Liver (tissue), 9 donors: ENCODE measurements around the gene ATP6V1E1. TPM values are rescaled to one million over a fixed set of nuclear protein-coding genes. Genes with fewer than 3 reads are reported as not detected.

ENCODE experiments used
- DNase-seq: peaks from one replicate; pipeline ENCODE4 v3.0.0-alpha.2; 2017; ENCODE audit warnings: low spot score
- H3K27ac ChIP-seq, 2 donors: one replicate each; pipeline ENCODE4 v1.7.0; 2013; ENCODE audit warnings: inconsistent platforms in 2 of 2, low read length in 2 of 2, control low read depth in 1 of 2, low read depth in 1 of 2, mild to moderate bottlenecking in 1 of 2
- H3K27me3 ChIP-seq, 4 donors: one replicate each; pipeline versions ENCODE4 v1.6.1 to v1.7.0; 2013; ENCODE audit warnings: low read length in 3 of 4, inconsistent platforms in 1 of 4, mild to moderate bottlenecking in 1 of 4, moderate library complexity in 1 of 4; ENCODE audit not compliant: control insufficient read depth in 4 of 4, insufficient read depth in 4 of 4
- H3K36me3 ChIP-seq, 4 donors: one replicate each; pipeline versions ENCODE4 v1.6.1 to v1.7.0; 2013; ENCODE audit warnings: low read length in 3 of 4, mild to moderate bottlenecking in 3 of 4, low read depth in 1 of 4, moderate library complexity in 1 of 4; ENCODE audit not compliant: control insufficient read depth in 4 of 4, insufficient read depth in 3 of 4
- H3K4me1 ChIP-seq, 4 donors: one replicate each; pipeline versions ENCODE4 v1.6.1 to v1.7.0; 2013; ENCODE audit warnings: low read length in 3 of 4, mild to moderate bottlenecking in 3 of 4, moderate library complexity in 1 of 4; ENCODE audit not compliant: control insufficient read depth in 4 of 4, insufficient read depth in 4 of 4
- H3K4me3 ChIP-seq, 3 donors: one replicate each; pipeline versions ENCODE4 v1.6.1 to v1.7.0; 2013; ENCODE audit warnings: low read length in 3 of 3, control low read depth in 1 of 3, low read depth in 1 of 3, mild to moderate bottlenecking in 1 of 3
- H3K9ac ChIP-seq, 2 donors: one replicate each; pipeline ENCODE4 v1.7.0; 2013; ENCODE audit warnings: low read length in 2 of 2, mild to moderate bottlenecking in 2 of 2, moderate library complexity in 2 of 2, control low read depth in 1 of 2, low read depth in 1 of 2
- H3K9me3 ChIP-seq, 4 donors: one replicate each; pipeline versions ENCODE4 v1.6.1 to v1.7.0; 2013; ENCODE audit warnings: low read length in 3 of 4; ENCODE audit not compliant: control insufficient read depth in 4 of 4
- EGR1 ChIP-seq, 2 donors: IDR thresholded peaks; 2 replicates each; pipeline ENCODE4 v1.6.1; 2016 to 2018; ENCODE audit warnings: antibody characterized with exemption in 2 of 2, low read depth in 2 of 2
- FOXA1 ChIP-seq: IDR thresholded peaks from 2 replicates; pipeline ENCODE4 v1.6.1; 2016; ENCODE audit warnings: antibody characterized with exemption
- FOXA2 ChIP-seq: IDR thresholded peaks from 2 replicates; pipeline ENCODE4 v1.6.1; 2016; ENCODE audit warnings: antibody characterized with exemption
- GABPA ChIP-seq, 2 donors: IDR thresholded peaks in 1 of 2; conservative IDR thresholded peaks in 1 of 2; 2 replicates each; pipeline ENCODE4 v1.6.1; 2016; ENCODE audit warnings: antibody characterized with exemption in 2 of 2, mild to moderate bottlenecking in 1 of 2, moderate library complexity in 1 of 2
- HNF4A ChIP-seq, 2 donors: conservative IDR thresholded peaks; 2 replicates each; pipeline ENCODE4 v1.6.1; 2016; ENCODE audit warnings: antibody characterized with exemption in 2 of 2, mild to moderate bottlenecking in 2 of 2
- HNF4G ChIP-seq: IDR thresholded peaks from 2 replicates; pipeline ENCODE4 v1.6.1; 2016; ENCODE audit warnings: antibody characterized with exemption
- JUND ChIP-seq, 2 donors: IDR thresholded peaks; 2 replicates each; pipeline ENCODE4 v1.6.1; 2016; ENCODE audit warnings: antibody characterized with exemption in 2 of 2
- NR2F2 ChIP-seq: IDR thresholded peaks from 2 replicates; pipeline ENCODE4 v1.6.1; 2016; ENCODE audit warnings: antibody characterized with exemption
- RAD21 ChIP-seq, 2 donors: IDR thresholded peaks; 2 replicates each; pipeline ENCODE4 v1.6.1; 2016; ENCODE audit warnings: antibody characterized with exemption in 2 of 2, mild to moderate bottlenecking in 2 of 2
- RXRA ChIP-seq, 2 donors: IDR thresholded peaks; 2 replicates each; pipeline ENCODE4 v1.6.1; 2017 to 2018; ENCODE audit warnings: antibody characterized with exemption in 2 of 2, mild to moderate bottlenecking in 1 of 2
- SP1 ChIP-seq: IDR thresholded peaks from 2 replicates; pipeline ENCODE4 v1.6.1; 2018; ENCODE audit warnings: antibody characterized with exemption, mild to moderate bottlenecking
- TAF1 ChIP-seq: conservative IDR thresholded peaks from 2 replicates; pipeline ENCODE4 v1.6.1; 2016; ENCODE audit warnings: antibody characterized with exemption, mild to moderate bottlenecking
- YY1 ChIP-seq: IDR thresholded peaks from 2 replicates; pipeline ENCODE4 v1.6.1; 2016; ENCODE audit warnings: antibody characterized with exemption, mild to moderate bottlenecking
- WGBS: extraction: QIAGEN DNeasy Blood & Tissue Kit; methylation state at CpG from one replicate; pipeline ENCODE4 v1.1.7; 2013; 5-methylcytosine and 5-hydroxymethylcytosine counted together
- polyA plus RNA-seq, 2 donors: library from polyadenylated mRNA; stranded (reverse) in 1 of 2; unstranded in 1 of 2; fragments of 200-250 nt in 1 of 2; fragments of >200 nt in 1 of 2; fragmentation: Nextera tagmentation in 1 of 2; extraction: Ambion mirVana in 1 of 2; gene quantifications; one replicate each; pipeline versions ENCODE4 v1.2.1 to v1.2.3, GENCODE V29; 2013 to 2015
- total RNA-seq, 2 donors: library from RNA; depleted of rRNA; stranded (reverse); fragments of >200 nt; gene quantifications; one replicate each; pipeline ENCODE4 v1.2.3, GENCODE V29; 2014
- TF ChIP-seq, protein P1 (sequence below): fragments of 150-350 bp; IDR thresholded peaks from 2 replicates; pipeline ENCODE4 v1.5.1; 2017; ENCODE audit warnings: improper control_type of control experiment, low read depth, low read length; ENCODE audit not compliant: missing input control
- TF ChIP-seq, protein P2 (sequence below): IDR thresholded peaks from 2 replicates; pipeline ENCODE4 v1.6.1; 2016; ENCODE audit warnings: antibody characterized with exemption
- TF ChIP-seq, protein P3 (sequence below): IDR thresholded peaks from 2 replicates; pipeline ENCODE4 v1.6.1; 2016; ENCODE audit warnings: antibody characterized with exemption
- TF ChIP-seq, protein P4 (sequence below): IDR thresholded peaks from 2 replicates; pipeline ENCODE4 v1.6.1; 2016; ENCODE audit warnings: antibody characterized with exemption
- donor health status: healthy.
- donor health status: healthy.
- donor health status: healthy.
- donor health status: healthy.
- donor health status: healthy.

ATP6V1E1 gene
- total and polyA plus RNA-seq, 4 donors, result 44.6 to 53.1 (median 49.1) TPM

DNA sequence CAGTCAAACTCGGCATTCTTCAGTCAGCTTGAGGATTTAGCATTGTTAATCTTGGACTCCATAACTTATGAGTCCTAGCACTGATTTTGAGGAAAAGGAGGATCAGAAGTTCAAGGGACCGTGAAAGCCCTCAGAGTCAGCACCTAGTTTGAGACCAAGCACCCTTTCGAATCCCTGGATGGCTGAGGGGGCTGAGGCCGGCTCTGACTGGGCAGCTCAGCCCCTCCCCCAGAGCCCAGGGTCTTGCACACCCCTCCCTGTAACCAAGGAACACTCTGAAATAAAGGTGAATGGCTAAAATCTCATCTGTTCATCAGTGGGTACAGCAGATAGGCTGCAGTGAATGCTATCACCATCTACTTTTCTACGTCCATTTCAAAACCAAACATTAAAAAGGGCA is 38.0 kb downstream of the ATP6V1E1 start:
- TF ChIP-seq EGR1 (IDR thresholded peaks at IDR 0.05; ENCODE audit: low read depth in 2 of 2) (no peak), FOXA2 (no peak), SP1 (no peak)
- Histone ChIP-seq H3K4me1 (no peaks in the 10 kb centered on the region), H3K9me3 (no peaks in the 10 kb centered on the region), H3K27me3 (no peaks in the 10 kb centered on the region), H3K9ac (no peak overlapping the region), H3K36me3 (peaks cover 15 to 70% (median 67%) of the 10 kb centered on the region in 4 donors), H3K4me3 (no peak overlapping the region), H3K27ac (no peak overlapping the region)
- 91% methylated on average over 5 of the region's 5 CpGs for WGBS
- DNase-seq, result no peak

DNA sequence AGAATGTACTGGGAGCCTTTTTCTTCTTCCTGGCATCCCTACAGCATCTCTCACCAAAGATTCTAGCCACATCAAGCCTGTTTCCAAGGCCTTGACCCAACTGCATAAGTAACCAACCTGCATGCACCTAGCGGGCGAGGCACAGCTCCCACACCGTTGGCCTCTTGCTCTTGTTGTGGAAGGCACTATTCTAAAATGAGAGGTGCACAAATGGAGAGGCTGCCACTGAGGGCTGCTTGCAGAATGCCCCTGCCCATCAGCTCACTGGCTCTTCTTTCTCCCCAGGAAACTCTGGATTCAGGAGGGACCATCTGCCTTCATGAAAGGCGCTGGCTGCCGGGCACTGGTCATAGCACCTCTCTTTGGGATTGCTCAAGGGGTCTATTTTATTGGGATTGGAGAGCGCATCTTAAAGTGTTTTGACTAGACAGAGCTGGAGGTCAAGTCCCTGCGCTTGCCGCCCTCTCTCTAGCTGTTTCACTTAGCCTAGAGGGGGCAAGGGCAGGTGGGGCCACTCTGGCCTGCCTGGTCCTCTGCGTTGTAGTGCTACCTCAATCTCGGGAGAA is 38.7 kb downstream of the ATP6V1E1 start:
- Histone ChIP-seq H3K36me3 (peaks cover 13 to 71% (median 64%) of the 10 kb centered on the region in 4 donors), H3K27me3 (no peaks in the 10 kb centered on the region), H3K4me3 (no peak overlapping the region), H3K27ac (no peak overlapping the region), H3K9me3 (no peaks in the 10 kb centered on the region), H3K4me1 (no peaks in the 10 kb centered on the region), H3K9ac (no peak overlapping the region)
- no peak for DNase-seq
- no peak for TF ChIP-seq JUND (IDR thresholded peaks at IDR 0.05)
- TF ChIP-seq SP1, result no peak
- no peak for TF ChIP-seq RAD21 (IDR thresholded peaks at IDR 0.05)
- no peak for TF ChIP-seq HNF4A (conservative IDR thresholded peaks at IDR 0.05)
- 94% methylated on average over 10 of the region's 10 CpGs for WGBS

DNA sequence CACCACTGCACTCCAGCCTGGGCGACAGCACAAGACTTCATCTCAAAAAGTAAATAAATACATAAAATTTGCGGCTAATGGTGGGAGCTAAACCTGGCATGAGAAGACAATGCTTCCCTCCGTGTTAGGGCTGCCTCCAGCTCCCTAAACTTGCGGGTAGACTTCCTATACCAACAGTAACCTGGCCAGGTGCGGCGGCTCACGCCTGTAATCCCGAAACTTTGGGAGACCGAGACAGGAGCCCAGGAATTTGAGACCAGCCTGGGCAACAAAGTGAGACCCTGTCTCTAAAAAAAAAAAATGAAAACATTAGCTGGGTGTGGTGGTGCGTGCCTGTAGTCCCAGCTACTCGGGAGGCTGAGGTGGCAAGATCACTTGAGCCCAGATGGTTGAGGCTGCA is 39.9 kb downstream of the ATP6V1E1 start:
- no peaks in the 10 kb centered on the region for H3K9me3 ChIP-seq
- no peak overlapping the region for H3K4me3 ChIP-seq
- TF ChIP-seq FOXA2, result no peak
- TF ChIP-seq, protein P1, sequence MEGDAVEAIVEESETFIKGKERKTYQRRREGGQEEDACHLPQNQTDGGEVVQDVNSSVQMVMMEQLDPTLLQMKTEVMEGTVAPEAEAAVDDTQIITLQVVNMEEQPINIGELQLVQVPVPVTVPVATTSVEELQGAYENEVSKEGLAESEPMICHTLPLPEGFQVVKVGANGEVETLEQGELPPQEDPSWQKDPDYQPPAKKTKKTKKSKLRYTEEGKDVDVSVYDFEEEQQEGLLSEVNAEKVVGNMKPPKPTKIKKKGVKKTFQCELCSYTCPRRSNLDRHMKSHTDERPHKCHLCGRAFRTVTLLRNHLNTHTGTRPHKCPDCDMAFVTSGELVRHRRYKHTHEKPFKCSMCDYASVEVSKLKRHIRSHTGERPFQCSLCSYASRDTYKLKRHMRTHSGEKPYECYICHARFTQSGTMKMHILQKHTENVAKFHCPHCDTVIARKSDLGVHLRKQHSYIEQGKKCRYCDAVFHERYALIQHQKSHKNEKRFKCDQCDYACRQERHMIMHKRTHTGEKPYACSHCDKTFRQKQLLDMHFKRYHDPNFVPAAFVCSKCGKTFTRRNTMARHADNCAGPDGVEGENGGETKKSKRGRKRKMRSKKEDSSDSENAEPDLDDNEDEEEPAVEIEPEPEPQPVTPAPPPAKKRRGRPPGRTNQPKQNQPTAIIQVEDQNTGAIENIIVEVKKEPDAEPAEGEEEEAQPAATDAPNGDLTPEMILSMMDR, result no peak
- TF ChIP-seq, protein P2, sequence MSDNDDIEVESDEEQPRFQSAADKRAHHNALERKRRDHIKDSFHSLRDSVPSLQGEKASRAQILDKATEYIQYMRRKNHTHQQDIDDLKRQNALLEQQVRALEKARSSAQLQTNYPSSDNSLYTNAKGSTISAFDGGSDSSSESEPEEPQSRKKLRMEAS, result no peak
- TF ChIP-seq FOXA1, result no peak
- no peak for TF ChIP-seq NR2F2
- TF ChIP-seq HNF4G, result no peak
- TF ChIP-seq GABPA (IDR thresholded peaks at IDR 0.05 in 1 of 2, conservative IDR thresholded peaks at IDR 0.05 in 1 of 2), result no peak
- TF ChIP-seq JUND (IDR thresholded peaks at IDR 0.05), result no peak
- H3K4me1 ChIP-seq, result no peaks in the 10 kb centered on the region
- WGBS, result 97% methylated on average over 11 of the region's 11 CpGs
- no peak overlapping the region for H3K27ac ChIP-seq
- no peak for DNase-seq
- no peak overlapping the region for H3K9ac ChIP-seq
- H3K36me3 ChIP-seq, result peaks cover 13 to 62% (median 56%) of the 10 kb centered on the region in 4 donors
- no peaks in the 10 kb centered on the region for H3K27me3 ChIP-seq

DNA sequence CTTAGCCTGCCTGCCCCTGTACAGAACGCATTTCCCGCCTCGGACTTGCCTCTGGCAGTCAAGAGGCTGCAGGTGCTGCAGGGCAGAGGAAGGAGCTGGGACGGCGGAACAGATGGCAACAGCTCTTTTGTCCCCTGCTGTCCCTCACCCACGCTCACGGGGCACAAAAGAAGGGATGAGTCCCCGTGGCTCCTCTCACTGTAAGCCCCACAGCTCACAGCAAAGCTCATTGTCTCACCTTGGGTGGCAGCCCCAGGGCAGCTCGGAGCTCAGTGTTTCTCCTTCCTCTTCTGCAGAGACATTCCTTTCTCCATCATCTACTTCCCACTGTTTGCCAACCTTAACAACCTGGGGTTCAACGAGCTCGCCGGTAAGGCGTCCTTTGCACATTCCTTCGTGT is 40.9 kb downstream of the ATP6V1E1 start:
- Histone ChIP-seq H3K9ac (no peak overlapping the region), H3K27ac (no peak overlapping the region), H3K4me1 (no peaks in the 10 kb centered on the region), H3K36me3 (peaks cover 15 to 65% (median 56%) of the 10 kb centered on the region in 4 donors), H3K27me3 (no peaks in the 10 kb centered on the region), H3K4me3 (no peak overlapping the region), H3K9me3 (no peaks in the 10 kb centered on the region)
- no peak for DNase-seq
- 94% methylated on average over 14 of the region's 14 CpGs for WGBS
- TF ChIP-seq, protein P3, sequence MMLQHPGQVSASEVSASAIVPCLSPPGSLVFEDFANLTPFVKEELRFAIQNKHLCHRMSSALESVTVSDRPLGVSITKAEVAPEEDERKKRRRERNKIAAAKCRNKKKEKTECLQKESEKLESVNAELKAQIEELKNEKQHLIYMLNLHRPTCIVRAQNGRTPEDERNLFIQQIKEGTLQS, result no peak
- TF ChIP-seq NR2F2 (no peak), HNF4G (no peak), JUND (IDR thresholded peaks at IDR 0.05) (no peak), RXRA (IDR thresholded peaks at IDR 0.05) (no peak), HNF4A (conservative IDR thresholded peaks at IDR 0.05) (no peak), EGR1 (IDR thresholded peaks at IDR 0.05; ENCODE audit: low read depth in 2 of 2) (no peak), SP1 (no peak), YY1 (no peak), GABPA (IDR thresholded peaks at IDR 0.05 in 1 of 2, conservative IDR thresholded peaks at IDR 0.05 in 1 of 2) (no peak), RAD21 (IDR thresholded peaks at IDR 0.05) (no peak), TAF1 (no peak)
- TF ChIP-seq, protein P4, sequence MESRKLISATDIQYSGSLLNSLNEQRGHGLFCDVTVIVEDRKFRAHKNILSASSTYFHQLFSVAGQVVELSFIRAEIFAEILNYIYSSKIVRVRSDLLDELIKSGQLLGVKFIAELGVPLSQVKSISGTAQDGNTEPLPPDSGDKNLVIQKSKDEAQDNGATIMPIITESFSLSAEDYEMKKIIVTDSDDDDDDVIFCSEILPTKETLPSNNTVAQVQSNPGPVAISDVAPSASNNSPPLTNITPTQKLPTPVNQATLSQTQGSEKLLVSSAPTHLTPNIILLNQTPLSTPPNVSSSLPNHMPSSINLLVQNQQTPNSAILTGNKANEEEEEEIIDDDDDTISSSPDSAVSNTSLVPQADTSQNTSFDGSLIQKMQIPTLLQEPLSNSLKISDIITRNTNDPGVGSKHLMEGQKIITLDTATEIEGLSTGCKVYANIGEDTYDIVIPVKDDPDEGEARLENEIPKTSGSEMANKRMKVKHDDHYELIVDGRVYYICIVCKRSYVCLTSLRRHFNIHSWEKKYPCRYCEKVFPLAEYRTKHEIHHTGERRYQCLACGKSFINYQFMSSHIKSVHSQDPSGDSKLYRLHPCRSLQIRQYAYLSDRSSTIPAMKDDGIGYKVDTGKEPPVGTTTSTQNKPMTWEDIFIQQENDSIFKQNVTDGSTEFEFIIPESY, result no peak
- TF ChIP-seq, protein P1, result no peak
